ENCODE results near the gene TNFSF11. TPM values are rescaled to one million over a fixed set of nuclear protein-coding genes. Genes with fewer than 3 reads are reported as not detected.
A peak's percentile ranks its signal among the peaks of the same experiment; 100 is the strongest.
"Not testable (repeated sequence)": the region's sequence is repeated elsewhere in the genome, so short reads cannot be mapped to it uniquely, and the experiment has no call there.

TNFSF11 gene
- total and polyA plus RNA-seq, 8 donors, result 0.13 to 0.55 TPM; not detected in 6

DNA sequence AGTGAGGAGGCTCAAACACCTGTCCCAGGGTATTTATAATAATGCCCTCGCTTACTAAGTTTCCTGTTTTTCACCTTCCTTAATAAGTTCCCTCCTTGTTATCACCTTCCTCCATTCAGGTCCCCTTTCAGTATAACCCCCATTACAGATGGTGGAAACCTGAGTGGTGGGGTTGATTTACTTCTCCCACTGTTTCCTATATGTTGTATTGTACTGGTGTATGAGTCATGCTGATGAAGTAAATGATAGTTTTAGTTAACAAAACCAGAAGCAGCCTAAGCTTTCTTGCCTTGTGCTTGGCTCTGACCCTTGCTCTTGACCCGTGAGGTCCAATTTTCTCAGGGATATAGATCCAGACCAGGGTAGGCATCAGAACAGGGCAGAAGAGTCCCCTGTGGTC lies 22.3 kb upstream of the TNFSF11 start:
- Histone ChIP-seq H3K36me3 (no peaks in the 10 kb centered on the region), H3K4me1 (peaks cover 0 to 13% (median 4%) of the 10 kb centered on the region in 4 donors), H3K27ac (no peak overlapping the region), H3K9me3 (no peaks in the 10 kb centered on the region), H3K27me3 (no peaks in the 10 kb centered on the region), H3K4me3 (no peak overlapping the region)
- WGBS, 5 donors, result 77 to 92% (median 87%) methylated on average over 2 of the region's 2 CpGs
- intact Hi-C loops (cut with DNase I; ENCODE audit: low total_unique reads), result no loop called here
- no peak for DNase-seq
- TF ChIP-seq POLR2AphosphoS5 (IDR thresholded peaks at IDR 0.05), result no peak
- no peak for TF ChIP-seq EP300 (IDR thresholded peaks at IDR 0.05)
- TF ChIP-seq POLR2A (IDR thresholded peaks at IDR 0.05), result no peak
- TF ChIP-seq, protein P1, sequence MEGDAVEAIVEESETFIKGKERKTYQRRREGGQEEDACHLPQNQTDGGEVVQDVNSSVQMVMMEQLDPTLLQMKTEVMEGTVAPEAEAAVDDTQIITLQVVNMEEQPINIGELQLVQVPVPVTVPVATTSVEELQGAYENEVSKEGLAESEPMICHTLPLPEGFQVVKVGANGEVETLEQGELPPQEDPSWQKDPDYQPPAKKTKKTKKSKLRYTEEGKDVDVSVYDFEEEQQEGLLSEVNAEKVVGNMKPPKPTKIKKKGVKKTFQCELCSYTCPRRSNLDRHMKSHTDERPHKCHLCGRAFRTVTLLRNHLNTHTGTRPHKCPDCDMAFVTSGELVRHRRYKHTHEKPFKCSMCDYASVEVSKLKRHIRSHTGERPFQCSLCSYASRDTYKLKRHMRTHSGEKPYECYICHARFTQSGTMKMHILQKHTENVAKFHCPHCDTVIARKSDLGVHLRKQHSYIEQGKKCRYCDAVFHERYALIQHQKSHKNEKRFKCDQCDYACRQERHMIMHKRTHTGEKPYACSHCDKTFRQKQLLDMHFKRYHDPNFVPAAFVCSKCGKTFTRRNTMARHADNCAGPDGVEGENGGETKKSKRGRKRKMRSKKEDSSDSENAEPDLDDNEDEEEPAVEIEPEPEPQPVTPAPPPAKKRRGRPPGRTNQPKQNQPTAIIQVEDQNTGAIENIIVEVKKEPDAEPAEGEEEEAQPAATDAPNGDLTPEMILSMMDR (IDR thresholded peaks at IDR 0.05), result no peak

DNA sequence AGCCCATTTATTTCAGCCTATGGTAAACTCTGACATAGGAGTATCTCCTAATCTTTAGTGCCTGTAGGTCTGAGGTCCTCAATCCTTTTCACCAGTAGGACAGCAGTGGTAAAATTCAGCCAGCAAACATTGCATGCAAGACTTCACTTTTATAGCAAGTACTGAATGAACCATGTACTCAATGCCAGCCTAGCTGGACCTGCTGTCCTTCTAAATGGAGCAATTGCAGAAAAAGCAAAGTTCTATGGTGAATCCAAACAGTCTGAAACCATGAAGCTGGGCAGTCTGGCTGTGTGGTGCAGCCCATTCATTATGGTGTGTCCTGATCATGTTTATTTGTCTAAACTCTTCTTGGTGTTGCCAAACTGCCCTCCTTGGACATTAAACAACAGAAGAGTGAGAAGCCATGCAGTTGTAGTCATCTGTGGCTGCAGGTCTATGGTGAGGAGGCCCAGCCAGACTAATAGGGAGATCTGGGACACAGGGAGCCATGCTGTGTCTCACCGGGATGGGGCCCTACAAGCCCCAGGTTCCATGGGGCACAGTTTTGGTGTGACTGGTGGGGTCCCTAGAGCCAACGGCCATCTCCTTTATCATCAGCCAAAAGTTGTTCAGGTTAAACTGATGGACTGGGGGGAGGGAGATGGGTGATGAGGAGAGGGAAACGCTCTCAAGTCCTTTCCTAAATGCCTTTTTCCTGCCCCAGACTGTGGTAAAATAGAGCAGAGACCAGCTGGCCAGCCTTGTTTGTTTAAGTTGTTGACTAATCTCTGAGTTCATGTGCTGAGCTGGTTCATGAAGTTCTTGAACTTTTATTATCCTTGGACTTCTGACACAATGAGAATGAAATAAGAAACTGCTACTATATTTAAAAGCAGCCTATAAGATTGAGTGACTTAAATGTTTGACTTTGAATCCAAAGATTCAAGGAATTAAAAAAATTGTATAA lies 20.6 kb upstream of the TNFSF11 start:
- H3K9me3 ChIP-seq, result no peaks in the 10 kb centered on the region
- WGBS, 5 donors, result 47 to 64% (median 55%) methylated on average over 3 of the region's 3 CpGs
- peak in 1 of 2 donors; percentile 40 for DNase-seq
- no peak overlapping the region for H3K4me3 ChIP-seq
- H3K27me3 ChIP-seq, result no peaks in the 10 kb centered on the region
- TF ChIP-seq POLR2A (IDR thresholded peaks at IDR 0.05) (no peak), POLR2AphosphoS5 (IDR thresholded peaks at IDR 0.05) (no peak), EP300 (IDR thresholded peaks at IDR 0.05) (no peak)
- TF ChIP-seq, protein P1 (IDR thresholded peaks at IDR 0.05), result no peak
- H3K36me3 ChIP-seq, result no peaks in the 10 kb centered on the region
- no peak overlapping the region for H3K27ac ChIP-seq
- intact Hi-C loops (cut with DNase I; ENCODE audit: low total_unique reads), result no loop called here
- H3K4me1 ChIP-seq, result peaks cover 0 to 13% (median 4%) of the 10 kb centered on the region in 4 donors

DNA sequence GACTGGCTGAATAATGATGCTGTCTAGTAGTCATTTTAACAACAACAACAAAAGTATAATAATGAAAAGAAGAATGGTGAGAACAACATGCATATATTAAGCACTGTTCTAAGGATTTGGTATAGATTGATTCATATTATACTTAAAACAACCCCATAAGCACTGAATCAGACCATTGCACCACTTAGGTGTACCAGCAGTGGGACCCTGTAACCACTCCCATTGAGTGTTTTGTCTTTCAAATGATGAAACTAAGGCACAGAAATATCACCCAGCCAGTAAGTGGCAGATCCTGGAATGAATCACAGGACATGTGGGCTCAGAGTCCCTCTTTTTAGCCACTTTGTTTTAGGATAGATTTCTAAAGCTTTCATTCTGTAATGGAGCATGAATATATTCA lies 14.9 kb upstream of the TNFSF11 start:
- Histone ChIP-seq H3K36me3 (no peaks in the 10 kb centered on the region), H3K27me3 (peaks cover 0 to 3% (median 0%) of the 10 kb centered on the region in 3 donors), H3K9me3 (peaks cover 0 to 26% (median 6%) of the 10 kb centered on the region in 4 donors), H3K27ac (no peak overlapping the region), H3K4me3 (no peak overlapping the region), H3K4me1 (no peaks in the 10 kb centered on the region)
- TF ChIP-seq POLR2AphosphoS5 (IDR thresholded peaks at IDR 0.05) (no peak), POLR2A (IDR thresholded peaks at IDR 0.05) (no peak), EP300 (IDR thresholded peaks at IDR 0.05) (no peak)
- TF ChIP-seq, protein P1 (IDR thresholded peaks at IDR 0.05), result no peak
- intact Hi-C loops (cut with DNase I; ENCODE audit: low total_unique reads), result no loop called here
- no peak for DNase-seq

DNA sequence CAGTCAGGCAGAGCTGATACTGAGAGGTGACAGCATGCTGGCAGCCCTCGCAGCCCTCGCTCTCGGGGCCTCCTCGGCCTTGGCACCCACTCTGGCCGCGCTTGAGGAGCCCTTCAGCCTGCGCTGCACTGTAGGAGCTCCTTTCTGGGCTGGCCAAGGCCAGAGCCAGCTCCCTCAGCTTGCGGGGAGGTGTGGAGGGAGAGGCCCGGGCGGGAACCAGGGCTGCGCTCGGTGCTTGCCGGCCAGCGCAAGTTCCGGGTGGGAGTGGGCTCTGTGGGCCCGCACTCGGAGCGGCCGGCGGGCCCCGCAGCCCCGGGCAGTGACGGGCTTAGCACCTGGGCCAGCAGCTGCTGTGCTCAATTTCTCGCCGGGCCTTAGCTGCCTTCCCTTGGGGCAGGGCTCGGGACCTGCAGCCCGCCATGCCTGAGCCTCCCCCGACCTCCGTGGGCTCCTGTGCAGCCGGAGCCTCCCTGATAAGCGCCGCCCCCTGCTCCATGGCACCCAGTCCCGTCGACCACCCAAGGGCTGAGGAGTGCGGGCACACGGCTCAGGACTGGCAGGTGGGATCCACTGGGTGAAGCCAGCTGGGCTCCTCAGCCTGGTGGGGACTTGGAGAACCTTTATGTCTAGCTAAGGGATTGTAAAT lies 14.3 kb upstream of the TNFSF11 start:
- H3K27ac ChIP-seq; intact Hi-C loops (cut with DNase I; ENCODE audit: low total_unique reads); H3K27me3 ChIP-seq; H3K4me3 ChIP-seq; DNase-seq; H3K4me1 ChIP-seq; H3K36me3 ChIP-seq: not testable (repeated sequence)
- H3K9me3 ChIP-seq, result peaks cover 0 to 32% (median 11%) of the 10 kb centered on the region in 4 donors
- 94 to 98% (median 95%) methylated on average over 21 to 36 of the region's 36 CpGs for WGBS, 5 donors

DNA sequence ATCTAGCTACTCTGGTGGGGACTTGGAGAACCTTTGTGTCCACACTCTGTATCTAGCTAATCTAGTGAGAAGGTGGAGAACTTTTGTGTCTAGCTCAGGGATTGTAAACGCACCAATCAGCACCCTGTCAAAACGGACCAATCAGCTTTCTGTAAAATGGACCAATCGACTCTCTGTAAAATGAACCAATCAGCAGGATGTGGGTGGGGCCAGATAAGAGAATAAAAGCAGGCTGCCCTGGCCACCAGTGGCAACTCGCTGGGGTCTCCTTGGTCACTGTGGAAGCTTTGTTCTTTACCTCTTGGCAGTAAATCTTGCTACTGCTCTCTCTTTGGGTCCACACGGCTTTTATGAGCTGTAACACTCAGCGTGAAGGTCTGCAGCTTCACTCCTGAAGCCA lies 13.6 kb upstream of the TNFSF11 start:
- H3K4me3 ChIP-seq; intact Hi-C loops (cut with DNase I; ENCODE audit: low total_unique reads); H3K27ac ChIP-seq; H3K36me3 ChIP-seq; H3K4me1 ChIP-seq; H3K27me3 ChIP-seq; DNase-seq: not testable (repeated sequence)
- 74 to 79% (median 75%) methylated on average over 6 of the region's 6 CpGs for WGBS, 5 donors
- peaks cover 0 to 32% (median 11%) of the 10 kb centered on the region in 4 donors for H3K9me3 ChIP-seq
